TTC549 (cell line): ENCODE data around the gene GRM5.
"Not testable (repeated sequence)": the region's sequence is repeated elsewhere in the genome, so short reads cannot be mapped to it uniquely, and the experiment has no call there.

ENCODE experiments used
- FAIRE-seq: peaks from 2 replicates; lab custom pipeline; 2012; peaks lifted over from hg19 to GRCh38; lab: Jason Lieb, UNC

GRM5 gene

GRCh38 chr11:88972210-88972609 lies 93.6 kb downstream of the GRM5 start:
- FAIRE-seq, result no peak

- FAIRE-seq, result not testable (repeated sequence)
Measured at GRCh38 chr11:88961621-88962020, 104.2 kb downstream of the GRM5 start.

- FAIRE-seq, result not testable (repeated sequence)
Measured at GRCh38 chr11:88959857-88960256, 105.9 kb downstream of the GRM5 start.

GRCh38 chr11:88950975-88951374 lies 114.8 kb downstream of the GRM5 start:
- FAIRE-seq, result no peak

GRCh38 chr11:88948908-88949307 lies 116.9 kb downstream of the GRM5 start:
- FAIRE-seq, result not testable (repeated sequence)

- FAIRE-seq, result not testable (repeated sequence)
Measured at GRCh38 chr11:88947843-88948572, 117.8 kb downstream of the GRM5 start.

GRCh38 chr11:88929665-88930064 lies 136.1 kb downstream of the GRM5 start:
- FAIRE-seq, result not testable (repeated sequence)

- FAIRE-seq, result not testable (repeated sequence)
Measured at GRCh38 chr11:88917065-88917464, 148.7 kb downstream of the GRM5 start.

GRCh38 chr11:88909500-88909899 lies 156.3 kb downstream of the GRM5 start:
- no peak for FAIRE-seq

- FAIRE-seq, result not testable (repeated sequence)
Measured at GRCh38 chr11:88901436-88901835, 164.3 kb downstream of the GRM5 start.

GRCh38 chr11:88888855-88889254 lies 176.9 kb downstream of the GRM5 start:
- not testable (repeated sequence) for FAIRE-seq

- no peak for FAIRE-seq
Measured at GRCh38 chr11:88886796-88887195, 179.0 kb downstream of the GRM5 start.

GRCh38 chr11:88882800-88883199 lies 183.0 kb downstream of the GRM5 start:
- not testable (repeated sequence) for FAIRE-seq

GRCh38 chr11:88861618-88862017 lies 204.2 kb downstream of the GRM5 start:
- no peak for FAIRE-seq

- FAIRE-seq, result not testable (repeated sequence)
Measured at GRCh38 chr11:88860431-88860830, 205.4 kb downstream of the GRM5 start.

GRCh38 chr11:88853963-88854362 lies 211.8 kb downstream of the GRM5 start:
- FAIRE-seq, result not testable (repeated sequence)

- not testable (repeated sequence) for FAIRE-seq
Measured at GRCh38 chr11:88851547-88851946, 214.2 kb downstream of the GRM5 start.

GRCh38 chr11:88849773-88850172 lies 216.0 kb downstream of the GRM5 start:
- not testable (repeated sequence) for FAIRE-seq

- FAIRE-seq, result no peak
Measured at GRCh38 chr11:88849368-88849767, 216.4 kb downstream of the GRM5 start.

- not testable (repeated sequence) for FAIRE-seq
Measured at GRCh38 chr11:88846266-88846665, 219.5 kb downstream of the GRM5 start.

GRCh38 chr11:88844941-88845340 lies 220.8 kb downstream of the GRM5 start:
- FAIRE-seq, result not testable (repeated sequence)

- FAIRE-seq, result not testable (repeated sequence)
Measured at GRCh38 chr11:88843766-88844426, 221.9 kb downstream of the GRM5 start.

GRCh38 chr11:88838139-88838538 lies 227.6 kb downstream of the GRM5 start:
- not testable (repeated sequence) for FAIRE-seq

GRCh38 chr11:88835709-88836108 lies 230.1 kb downstream of the GRM5 start:
- FAIRE-seq, result not testable (repeated sequence)
